Hepatic stellate cell (primary cell): ENCODE measurements around the gene ATP13A2.
A peak's percentile ranks its signal among the peaks of the same experiment; 100 is the strongest.

Experiments
- DNase-seq: peaks from one replicate; pipeline ENCODE4 v3.0.0; 2011; ENCODE audit warnings: low spot score

The ATP13A2 gene

GRCh38 chr1:17001760-17002523, 9.8 kb downstream of the ATP13A2 start:
- peak; percentile 4 for DNase-seq

- peak; percentile 3 for DNase-seq
Observed at GRCh38 chr1:16999863-17000262, 11.9 kb downstream of the ATP13A2 start.

DNA sequence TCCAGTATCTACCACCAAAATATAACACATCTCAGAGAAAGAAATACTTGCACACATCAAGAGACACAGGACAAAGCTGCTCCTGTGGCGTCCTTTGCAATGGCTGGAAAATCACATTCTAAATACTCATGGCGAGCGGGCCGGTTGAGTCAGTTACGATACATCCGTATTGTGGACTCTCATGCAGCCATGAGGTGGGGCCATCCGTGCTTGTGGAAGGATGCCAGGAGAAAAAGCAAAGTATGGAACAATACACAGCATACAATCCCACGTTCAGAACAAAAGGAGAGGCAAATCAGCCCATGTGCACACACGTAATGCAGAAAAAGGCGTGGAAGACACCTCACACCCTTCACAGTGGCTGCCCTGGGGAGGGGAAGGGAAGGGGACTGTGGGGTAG, 13.1 kb downstream of the ATP13A2 start:
- DNase-seq, result no peak

GRCh38 chr1:16996845-16997244, 14.9 kb downstream of the ATP13A2 start:
- DNase-seq, result no peak

DNA sequence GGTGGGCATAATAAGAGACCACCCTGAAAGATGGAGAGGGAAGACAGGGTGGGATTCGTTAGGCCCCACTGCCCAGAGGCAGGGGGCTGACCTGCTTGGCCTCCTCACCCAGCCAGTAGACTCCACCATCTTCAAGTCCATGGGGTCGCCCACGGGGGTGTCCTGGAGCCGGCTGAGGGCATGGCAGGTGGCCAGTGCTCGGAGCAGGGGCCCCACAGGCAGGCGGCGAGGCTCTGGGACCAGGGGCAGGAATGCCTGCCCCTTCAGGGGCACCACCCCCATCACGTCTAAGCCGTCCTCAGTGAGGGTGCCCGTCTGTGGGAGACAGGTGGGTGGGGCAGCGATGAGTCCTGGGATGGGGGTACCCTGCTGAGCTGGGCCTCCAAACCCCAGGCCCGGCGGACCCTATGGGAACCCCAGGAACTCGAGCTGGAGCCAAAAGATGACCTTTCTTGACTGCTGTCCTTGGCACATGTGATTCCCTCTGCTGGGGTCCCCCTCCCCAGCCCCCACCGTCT, 18.1 kb downstream of the ATP13A2 start:
- no peak for DNase-seq

- no peak for DNase-seq
Observed at GRCh38 chr1:16992675-16993074, 19.1 kb downstream of the ATP13A2 start.

DNA sequence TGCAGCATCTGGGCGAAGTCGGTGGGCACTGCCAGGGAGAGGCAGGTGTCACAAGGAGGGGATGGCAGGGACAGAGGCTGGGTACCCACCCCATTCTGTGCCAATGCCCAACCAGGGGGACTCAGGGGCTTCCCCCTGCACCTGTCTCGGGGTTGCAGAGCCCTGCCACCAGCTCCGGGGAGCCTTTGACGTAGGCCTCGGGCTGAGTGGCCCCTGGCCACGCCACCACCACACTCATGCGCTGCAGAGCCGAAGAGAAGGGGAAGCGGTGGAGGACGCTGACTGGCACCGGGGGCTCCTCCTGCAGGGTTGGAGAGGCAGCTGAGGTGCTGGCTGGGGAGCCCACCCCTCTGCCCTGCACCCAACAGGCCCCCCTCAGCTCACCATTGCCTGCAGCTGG, 19.6 kb downstream of the ATP13A2 start:
- DNase-seq, result no peak

DNA sequence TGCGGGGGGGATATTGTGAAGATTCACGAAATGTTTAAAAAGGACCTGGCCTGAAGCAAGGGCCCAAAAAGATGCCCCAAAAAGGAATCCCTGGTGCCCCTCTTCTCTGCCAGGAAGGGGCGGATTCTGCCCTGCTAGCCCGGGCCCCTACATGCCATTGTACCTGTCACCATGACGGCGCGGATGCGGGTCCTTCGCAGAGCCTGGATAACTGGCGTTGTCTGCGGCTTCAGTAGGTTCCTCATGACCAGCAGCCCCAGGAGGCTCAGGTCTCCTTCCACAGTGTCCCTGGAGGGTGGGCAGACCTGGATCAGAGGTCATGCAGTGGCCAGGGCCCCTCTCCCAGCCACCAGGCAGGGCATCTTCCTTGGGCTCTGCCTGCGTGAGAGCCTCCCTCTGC, 20.2 kb downstream of the ATP13A2 start:
- DNase-seq, result no peak

GRCh38 chr1:16989676-16990391, 21.9 kb downstream of the ATP13A2 start:
- DNase-seq, result no peak

GRCh38 chr1:16988210-16988609, 23.5 kb downstream of the ATP13A2 start:
- no peak for DNase-seq

- DNase-seq, result no peak
Observed at GRCh38 chr1:16986962-16987361, 24.8 kb downstream of the ATP13A2 start.

DNA sequence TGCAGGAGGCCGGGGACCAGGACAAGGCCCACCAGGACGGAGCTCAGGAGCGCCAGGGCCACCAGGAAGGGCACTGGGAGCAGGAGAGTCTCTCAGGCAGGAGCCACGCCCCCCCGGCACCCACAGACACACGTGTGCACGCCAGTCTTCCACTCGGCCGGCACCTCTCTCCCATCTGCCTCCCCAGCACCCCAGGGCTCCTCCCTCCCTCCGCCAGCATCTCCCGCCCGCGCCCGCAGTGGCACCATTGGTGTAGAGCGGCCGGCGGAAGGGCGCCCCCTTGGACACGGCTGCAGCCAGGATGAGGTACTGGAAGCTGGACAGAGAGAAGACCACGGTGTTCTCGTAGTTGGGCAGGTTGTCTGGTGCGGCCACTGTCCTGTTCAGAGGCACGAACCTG, 25.2 kb downstream of the ATP13A2 start:
- DNase-seq, result no peak

DNA sequence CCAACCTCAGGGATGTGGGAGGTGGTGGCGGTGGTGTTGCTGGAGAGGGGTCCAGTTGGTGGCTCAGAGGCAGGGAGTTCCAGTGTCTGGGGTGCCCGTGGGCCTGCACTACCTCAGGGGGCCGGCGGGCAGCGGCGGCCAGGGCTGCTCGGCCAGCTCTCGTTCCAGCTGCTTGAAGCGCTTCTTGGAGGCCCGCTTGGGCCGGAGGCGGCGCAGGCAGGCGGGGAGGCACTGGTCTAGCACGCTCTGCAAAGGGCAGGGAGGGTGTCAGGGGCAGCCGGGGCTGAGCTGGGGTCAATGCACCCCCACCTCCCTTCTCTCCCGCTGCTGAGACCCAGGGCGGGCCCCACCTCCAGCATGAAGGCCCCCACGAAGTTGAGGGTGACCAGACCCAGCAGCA, 25.6 kb downstream of the ATP13A2 start:
- no peak for DNase-seq

- DNase-seq, result peak; percentile 47
Observed at GRCh38 chr1:16984717-16985116, 27.0 kb downstream of the ATP13A2 start.

- DNase-seq, result no peak
Observed at GRCh38 chr1:16983649-16984048, 28.1 kb downstream of the ATP13A2 start.

GRCh38 chr1:16982902-16983301, 28.8 kb downstream of the ATP13A2 start:
- no peak for DNase-seq

DNA sequence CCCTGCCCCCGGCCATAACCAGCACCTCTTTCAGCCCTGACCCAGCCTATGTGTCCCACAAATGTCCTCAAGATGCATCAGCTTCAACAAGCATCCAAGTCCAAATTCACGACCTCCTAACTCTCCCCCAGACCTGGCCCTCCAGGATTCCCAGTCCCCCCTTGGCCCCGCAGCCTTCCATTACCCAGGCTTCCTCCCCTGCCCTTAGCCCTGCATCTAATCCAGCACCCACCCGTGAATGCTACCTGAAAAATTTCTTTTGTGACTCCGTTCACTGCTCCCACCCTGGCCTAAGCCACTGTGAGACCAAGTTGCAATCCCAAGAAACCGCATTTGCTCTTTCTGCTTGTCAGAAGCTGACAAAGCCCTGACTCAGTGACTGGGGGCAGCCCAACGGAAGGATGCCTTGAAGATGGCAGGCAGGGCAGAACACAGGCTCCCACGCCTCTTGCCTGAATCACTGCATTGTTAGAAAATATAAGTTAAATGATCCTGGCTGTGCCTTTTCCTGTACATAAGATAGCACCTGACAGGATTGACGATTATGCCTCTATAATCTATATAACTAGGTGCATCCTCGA, 30.4 kb downstream of the ATP13A2 start:
- peak; percentile 81 for DNase-seq

DNA sequence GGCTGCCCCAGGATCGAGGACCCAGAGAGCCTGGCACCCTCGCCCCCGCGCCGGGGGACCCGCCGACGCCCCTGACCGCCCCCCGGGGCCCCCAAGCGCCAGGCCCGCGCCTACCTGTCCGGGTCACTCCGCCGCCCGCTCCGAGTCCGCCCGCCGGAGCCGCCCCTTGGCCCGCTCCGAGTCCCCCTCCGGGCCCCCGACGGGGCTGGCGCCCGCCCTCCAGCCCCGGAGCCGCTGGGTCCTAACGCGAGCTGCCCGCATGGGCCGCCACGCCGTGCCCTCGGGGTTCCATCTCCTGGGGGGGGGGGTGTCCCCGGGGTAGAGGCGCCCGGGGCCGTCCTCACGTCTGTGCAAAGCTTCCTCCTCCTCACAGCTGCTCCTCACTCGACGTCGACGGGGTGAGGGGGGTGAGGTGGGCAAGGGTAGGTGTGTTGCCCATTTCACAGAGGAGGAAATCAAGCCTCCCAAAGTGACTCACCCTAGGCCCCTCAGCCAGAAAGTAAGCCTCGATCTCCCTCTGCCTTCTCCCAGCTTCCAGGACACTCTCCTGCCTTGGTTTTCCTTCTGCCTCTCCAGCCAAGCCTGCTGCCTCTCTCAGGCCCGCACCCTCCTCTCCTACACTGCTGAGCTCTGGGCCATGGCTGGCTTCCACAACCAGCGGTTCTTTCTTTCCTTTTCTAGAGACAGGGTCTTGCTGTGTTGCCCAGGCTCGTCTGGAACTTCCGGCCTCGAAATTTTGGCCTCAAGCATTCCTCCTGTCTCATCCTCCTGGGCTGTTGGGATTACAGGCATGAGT, 31.1 kb downstream of the ATP13A2 start, which contains the start of gene MFAP2:
Gene MFAP2, minus strand, starts transcription at position 148 of the 796 bp plus-strand sequence. CDS start 2,347 bp downstream, outside the sequence.
- DNase-seq, result no peak

- DNase-seq, result no peak
Observed at GRCh38 chr1:16979475-16980327, 32.0 kb downstream of the ATP13A2 start.

DNA sequence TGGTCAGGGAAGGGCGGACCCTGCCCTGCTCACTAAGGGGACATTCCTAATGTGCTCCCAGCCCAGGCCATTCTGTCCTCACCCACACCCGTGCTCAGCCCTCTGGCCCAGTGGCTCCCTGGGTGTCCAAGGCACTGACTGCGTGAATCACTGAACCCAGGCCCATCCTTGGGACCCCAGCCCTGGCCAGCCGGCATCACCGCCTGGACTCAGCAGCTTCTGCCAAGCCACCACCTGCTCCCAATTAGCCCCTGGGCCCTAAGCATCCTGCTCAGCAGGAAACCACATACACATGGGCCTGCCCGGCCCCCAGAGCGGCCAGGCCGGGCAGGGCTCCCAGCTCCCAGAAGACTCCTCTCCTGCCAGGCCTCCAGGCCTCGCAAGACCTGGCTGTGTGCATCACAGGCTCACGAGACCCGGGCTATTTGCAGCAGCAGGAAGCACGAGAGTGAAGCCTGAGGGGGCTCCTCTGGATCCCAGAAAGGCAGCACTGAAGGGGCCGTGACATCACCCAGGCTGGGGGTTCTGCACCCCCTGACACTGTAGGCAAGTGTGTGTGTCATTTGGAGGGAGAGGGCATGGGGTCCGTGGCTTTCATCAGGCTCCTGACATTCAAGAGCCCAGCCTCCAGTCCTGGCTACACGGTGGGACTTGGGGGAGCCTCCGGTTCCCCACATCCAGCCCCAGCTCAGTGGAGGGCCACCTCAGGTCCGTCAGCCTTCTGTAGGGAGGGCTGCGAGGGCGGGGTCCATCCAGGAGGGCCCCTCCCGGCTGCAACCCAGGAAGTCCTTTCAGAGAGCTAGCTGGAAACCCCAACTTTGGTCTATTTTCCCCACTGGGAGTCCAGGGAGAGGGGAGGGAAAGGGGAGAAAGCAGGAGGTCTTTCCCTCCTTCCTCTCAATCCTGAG, 32.9 kb downstream of the ATP13A2 start:
- no peak for DNase-seq
